ENCODE measurements around the gene MARK4.

GRCh38 chr19:45314708-45315245, 63.7 kb downstream of the MARK4 start:
- TF ChIP-seq, protein P1, sequence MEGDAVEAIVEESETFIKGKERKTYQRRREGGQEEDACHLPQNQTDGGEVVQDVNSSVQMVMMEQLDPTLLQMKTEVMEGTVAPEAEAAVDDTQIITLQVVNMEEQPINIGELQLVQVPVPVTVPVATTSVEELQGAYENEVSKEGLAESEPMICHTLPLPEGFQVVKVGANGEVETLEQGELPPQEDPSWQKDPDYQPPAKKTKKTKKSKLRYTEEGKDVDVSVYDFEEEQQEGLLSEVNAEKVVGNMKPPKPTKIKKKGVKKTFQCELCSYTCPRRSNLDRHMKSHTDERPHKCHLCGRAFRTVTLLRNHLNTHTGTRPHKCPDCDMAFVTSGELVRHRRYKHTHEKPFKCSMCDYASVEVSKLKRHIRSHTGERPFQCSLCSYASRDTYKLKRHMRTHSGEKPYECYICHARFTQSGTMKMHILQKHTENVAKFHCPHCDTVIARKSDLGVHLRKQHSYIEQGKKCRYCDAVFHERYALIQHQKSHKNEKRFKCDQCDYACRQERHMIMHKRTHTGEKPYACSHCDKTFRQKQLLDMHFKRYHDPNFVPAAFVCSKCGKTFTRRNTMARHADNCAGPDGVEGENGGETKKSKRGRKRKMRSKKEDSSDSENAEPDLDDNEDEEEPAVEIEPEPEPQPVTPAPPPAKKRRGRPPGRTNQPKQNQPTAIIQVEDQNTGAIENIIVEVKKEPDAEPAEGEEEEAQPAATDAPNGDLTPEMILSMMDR (IDR thresholded peaks at IDR 0.05; ENCODE audit: low read depth, low read length, missing input control): no peak
- TF ChIP-seq EGR1 (IDR thresholded peaks at IDR 0.05; ENCODE audit: low read depth in 2 of 2) (no peak), NR2F2 (IDR thresholded peaks at IDR 0.05) (no peak), JUND (IDR thresholded peaks at IDR 0.05) (no peak), ATF3 (IDR thresholded peaks at IDR 0.05) (no peak)
- TF ChIP-seq, protein P2, sequence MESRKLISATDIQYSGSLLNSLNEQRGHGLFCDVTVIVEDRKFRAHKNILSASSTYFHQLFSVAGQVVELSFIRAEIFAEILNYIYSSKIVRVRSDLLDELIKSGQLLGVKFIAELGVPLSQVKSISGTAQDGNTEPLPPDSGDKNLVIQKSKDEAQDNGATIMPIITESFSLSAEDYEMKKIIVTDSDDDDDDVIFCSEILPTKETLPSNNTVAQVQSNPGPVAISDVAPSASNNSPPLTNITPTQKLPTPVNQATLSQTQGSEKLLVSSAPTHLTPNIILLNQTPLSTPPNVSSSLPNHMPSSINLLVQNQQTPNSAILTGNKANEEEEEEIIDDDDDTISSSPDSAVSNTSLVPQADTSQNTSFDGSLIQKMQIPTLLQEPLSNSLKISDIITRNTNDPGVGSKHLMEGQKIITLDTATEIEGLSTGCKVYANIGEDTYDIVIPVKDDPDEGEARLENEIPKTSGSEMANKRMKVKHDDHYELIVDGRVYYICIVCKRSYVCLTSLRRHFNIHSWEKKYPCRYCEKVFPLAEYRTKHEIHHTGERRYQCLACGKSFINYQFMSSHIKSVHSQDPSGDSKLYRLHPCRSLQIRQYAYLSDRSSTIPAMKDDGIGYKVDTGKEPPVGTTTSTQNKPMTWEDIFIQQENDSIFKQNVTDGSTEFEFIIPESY (IDR thresholded peaks at IDR 0.05): no peak
- TF ChIP-seq, protein P3, sequence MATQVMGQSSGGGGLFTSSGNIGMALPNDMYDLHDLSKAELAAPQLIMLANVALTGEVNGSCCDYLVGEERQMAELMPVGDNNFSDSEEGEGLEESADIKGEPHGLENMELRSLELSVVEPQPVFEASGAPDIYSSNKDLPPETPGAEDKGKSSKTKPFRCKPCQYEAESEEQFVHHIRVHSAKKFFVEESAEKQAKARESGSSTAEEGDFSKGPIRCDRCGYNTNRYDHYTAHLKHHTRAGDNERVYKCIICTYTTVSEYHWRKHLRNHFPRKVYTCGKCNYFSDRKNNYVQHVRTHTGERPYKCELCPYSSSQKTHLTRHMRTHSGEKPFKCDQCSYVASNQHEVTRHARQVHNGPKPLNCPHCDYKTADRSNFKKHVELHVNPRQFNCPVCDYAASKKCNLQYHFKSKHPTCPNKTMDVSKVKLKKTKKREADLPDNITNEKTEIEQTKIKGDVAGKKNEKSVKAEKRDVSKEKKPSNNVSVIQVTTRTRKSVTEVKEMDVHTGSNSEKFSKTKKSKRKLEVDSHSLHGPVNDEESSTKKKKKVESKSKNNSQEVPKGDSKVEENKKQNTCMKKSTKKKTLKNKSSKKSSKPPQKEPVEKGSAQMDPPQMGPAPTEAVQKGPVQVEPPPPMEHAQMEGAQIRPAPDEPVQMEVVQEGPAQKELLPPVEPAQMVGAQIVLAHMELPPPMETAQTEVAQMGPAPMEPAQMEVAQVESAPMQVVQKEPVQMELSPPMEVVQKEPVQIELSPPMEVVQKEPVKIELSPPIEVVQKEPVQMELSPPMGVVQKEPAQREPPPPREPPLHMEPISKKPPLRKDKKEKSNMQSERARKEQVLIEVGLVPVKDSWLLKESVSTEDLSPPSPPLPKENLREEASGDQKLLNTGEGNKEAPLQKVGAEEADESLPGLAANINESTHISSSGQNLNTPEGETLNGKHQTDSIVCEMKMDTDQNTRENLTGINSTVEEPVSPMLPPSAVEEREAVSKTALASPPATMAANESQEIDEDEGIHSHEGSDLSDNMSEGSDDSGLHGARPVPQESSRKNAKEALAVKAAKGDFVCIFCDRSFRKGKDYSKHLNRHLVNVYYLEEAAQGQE (IDR thresholded peaks at IDR 0.05): no peak

All from liver (tissue), 3 donors.